ENCODE data around the gene SERPINH1.

SERPINH1 gene

GRCh38 chr11:75554258-75555022, 7.6 kb upstream of the SERPINH1 start:
- peak; percentile 27 to 98 (median 92) for DNase-seq

- peak in 5 of 56 donors; percentile 24 to 67 (median 43) for DNase-seq
Observed at GRCh38 chr11:75555079-75555811, 6.8 kb upstream of the SERPINH1 start.

GRCh38 chr11:75556275-75556674, 5.8 kb upstream of the SERPINH1 start:
- DNase-seq: no peak

- no peak for DNase-seq
Observed at GRCh38 chr11:75557666-75558494, 4.2 kb upstream of the SERPINH1 start.

GRCh38 chr11:75558939-75559843, 2.9 kb upstream of the SERPINH1 start:
- no peak for DNase-seq

- no peak for DNase-seq
Observed at GRCh38 chr11:75560644-75561043, 1.4 kb upstream of the SERPINH1 start.

GRCh38 chr11:75561426-75562047, 516 bp upstream of the SERPINH1 start:
- DNase-seq: no peak

- peak in 2 of 56 donors; percentile 46 to 57 for DNase-seq
Observed at GRCh38 chr11:75562836-75563484, 907 bp downstream of the SERPINH1 start.

GRCh38 chr11:75563501-75563977, 1.5 kb downstream of the SERPINH1 start:
- peak in 1 of 56 donors; percentile 57 for DNase-seq

- DNase-seq: peak in 1 of 56 donors; percentile 54
Observed at GRCh38 chr11:75563978-75564552, 2.0 kb downstream of the SERPINH1 start.

GRCh38 chr11:75565221-75565814, 3.3 kb downstream of the SERPINH1 start:
- peak in 3 of 56 donors; percentile 22 to 63 (median 60) for DNase-seq

- DNase-seq: peak in 1 of 56 donors; percentile 63
Observed at GRCh38 chr11:75565916-75566762, 4.1 kb downstream of the SERPINH1 start.

- no peak for DNase-seq
Observed at GRCh38 chr11:75566763-75567279, 4.8 kb downstream of the SERPINH1 start.

GRCh38 chr11:75567971-75568370, 5.9 kb downstream of the SERPINH1 start:
- no peak for DNase-seq

- DNase-seq: no peak
Observed at GRCh38 chr11:75568616-75569219, 6.7 kb downstream of the SERPINH1 start.

- DNase-seq: peak in 1 of 56 donors; percentile 62
Observed at GRCh38 chr11:75570559-75571139, 8.6 kb downstream of the SERPINH1 start.
